Panc1 (cell line): ENCODE data around the gene SLCO4A1. TPM values are rescaled to one million over a fixed set of nuclear protein-coding genes. Genes with fewer than 3 reads are reported as not detected.
A peak's percentile ranks its signal among the peaks of the same experiment; 100 is the strongest.

ENCODE experiments used
- ATAC-seq: fragments of 200-7000 bp; cut with Tn5 transposase; 2 replicates; pipeline ENCODE4 v1.9.1; 2020; ENCODE audit warnings: mild to moderate bottlenecking, moderate library complexity
- BruUV-seq: library from RNA; stranded (reverse); fragments of 400-500 nt; replicated peaks from 2 replicates; lab custom pipeline; 2021; lab: Mats Ljungman, UMichigan
- CTCF ChIA-PET: fragments of 300-600 bp; sonication (Branson Sonifier 250); formaldehyde crosslinking; loops from one replicate; lab custom pipeline; 2022; ENCODE audit warnings: antibody characterized with exemption; lab: Charles Lee
- POLR2A ChIA-PET: fragments of 300-600 bp; sonication (Branson Sonifier 250); formaldehyde crosslinking; loops from one replicate; lab custom pipeline; 2022; ENCODE audit warnings: antibody characterized with exemption; lab: Charles Lee
- DNase-seq: peaks from one replicate; pipeline ENCODE4 v3.0.0-alpha.2; 2010; ENCODE audit warnings: low read depth, low spot score
- H3K27ac ChIP-seq: 2 replicates; pipeline ENCODE4 v1.5.1; 2011; ENCODE audit warnings: mild to moderate bottlenecking, low read length, inconsistent platforms
- H3K27me3 ChIP-seq: fragments of 200-500 bp; sonication (Bioruptor generic); 2 replicates; pipeline ENCODE4 v1.6.0; 2014; ENCODE audit warnings: low read length, inconsistent platforms; ENCODE audit not compliant: control insufficient read depth, insufficient read depth
- H3K36me3 ChIP-seq: fragments of 200-500 bp; sonication (Bioruptor generic); 2 replicates; pipeline ENCODE4 v1.5.1; 2014; ENCODE audit warnings: inconsistent platforms, mild to moderate bottlenecking, low read length, moderate library complexity; ENCODE audit not compliant: control insufficient read depth, insufficient read depth
- H3K4me1 ChIP-seq: 2 replicates; pipeline ENCODE4 v1.5.1; 2011; ENCODE audit warnings: inconsistent platforms, mild to moderate bottlenecking, low read length, moderate library complexity; ENCODE audit not compliant: control insufficient read depth, insufficient read depth
- H3K4me3 ChIP-seq, 2 experiments: 2 replicates each; pipeline ENCODE4 v1.5.1; 2011 to 2012; ENCODE audit warnings: low read depth in 2 of 2, low read length in 2 of 2, mild to moderate bottlenecking in 2 of 2, inconsistent platforms in 1 of 2, moderate library complexity in 1 of 2
- H3K9me3 ChIP-seq: fragments of 200-500 bp; sonication (Bioruptor generic); 2 replicates; pipeline ENCODE4 v1.5.1; 2014; ENCODE audit warnings: low read depth, mild to moderate bottlenecking, inconsistent platforms, low read length, moderate library complexity; ENCODE audit not compliant: control insufficient read depth, insufficient read depth
- POLR2AphosphoS5 ChIP-seq: IDR thresholded peaks from 2 replicates; pipeline ENCODE4 v1.6.1; 2012; ENCODE audit warnings: mild to moderate bottlenecking, low read depth, low read length, moderate library complexity
- SIN3A ChIP-seq: IDR thresholded peaks from 2 replicates; pipeline ENCODE4 v1.6.1; 2012; ENCODE audit warnings: low read depth, mild to moderate bottlenecking, low read length, moderate library complexity, borderline replicate concordance; ENCODE audit not compliant: insufficient read depth
- TCF7L2 ChIP-seq: IDR thresholded peaks from 2 replicates; pipeline ENCODE4 v1.6.1; 2011; ENCODE audit warnings: mild to moderate bottlenecking, low read depth, low read length, inconsistent platforms
- in situ Hi-C: cut with HindIII; loops from 2 replicates; pipeline ENCODE4 v1.10.0; 2016; ENCODE audit warnings: low sequenced_read_pairs, low pct_unique_long_range_greater_than_20kb
- intact Hi-C: fragments of 100-400 bp; cut with micrococcal nuclease; formaldehyde crosslinking; loops from one replicate; pipeline ENCODE4 v1.10.0; 2022; ENCODE audit not compliant: unreplicated experiment
- total RNA-seq: library from RNA; stranded (reverse); gene quantifications from one replicate; pipeline ENCODE4 v1.2.1, GENCODE V29; 2021; ENCODE audit not compliant: unreplicated experiment
- TF ChIP-seq, protein P1 (sequence below), 2 experiments: IDR thresholded peaks; 2 replicates each; pipeline ENCODE4 v1.6.1; 2011 to 2012; ENCODE audit warnings: low read depth in 2 of 2, control low read depth in 1 of 2, low read length in 1 of 2, mild to moderate bottlenecking in 1 of 2, moderate library complexity in 1 of 2; ENCODE audit not compliant: insufficient read depth in 1 of 2
- TF ChIP-seq, protein P2 (sequence below): fragments of 450-650 bp; IDR thresholded peaks from 2 replicates; pipeline ENCODE4 v1.5.1; 2017; ENCODE audit warnings: mild to moderate bottlenecking

SLCO4A1 gene
- total RNA-seq, 1 experiment from 2014 or later: 167 TPM

DNA sequence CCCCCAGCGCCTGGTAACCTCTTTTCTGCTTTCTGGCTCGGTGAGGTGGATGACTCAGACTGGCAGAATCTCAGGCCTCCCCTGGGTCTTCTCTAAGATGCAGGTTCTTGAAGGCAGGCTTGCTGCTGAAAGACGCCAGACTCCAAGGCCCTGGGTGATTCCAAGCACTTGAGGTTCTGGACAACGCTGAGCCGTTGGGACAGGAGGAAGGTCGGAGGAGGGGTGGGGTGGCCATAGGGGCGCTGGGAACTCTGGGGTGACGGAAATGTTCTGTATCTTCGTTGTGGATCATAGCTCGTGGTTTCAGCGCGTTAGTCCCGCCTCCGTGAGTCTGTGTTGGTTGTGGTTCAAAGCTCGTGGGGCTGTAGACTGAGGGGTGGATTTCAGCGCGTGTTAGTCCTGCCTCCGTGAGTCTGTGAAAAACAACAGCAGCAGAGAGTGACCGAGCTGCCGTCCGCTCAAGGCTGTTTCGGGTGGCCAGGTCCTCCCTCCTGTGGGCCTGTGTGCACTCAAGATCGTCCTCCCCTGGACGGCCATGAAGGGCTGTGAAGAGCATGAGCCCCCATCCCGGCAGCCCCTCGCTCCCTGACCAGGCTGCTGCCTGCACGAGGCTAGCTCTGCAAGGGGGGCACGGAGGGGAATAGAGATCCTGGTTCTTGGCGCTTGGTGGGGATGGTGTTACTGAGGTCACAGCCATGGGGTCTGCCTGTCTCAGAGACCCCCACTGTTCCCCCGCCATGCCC lies 74.1 kb downstream of the SLCO4A1 start:
- Histone ChIP-seq H3K27ac (peak overlapping the region; percentile 86), H3K36me3 (no peaks in the 10 kb centered on the region), H3K4me1 (peaks cover 64% of the 10 kb centered on the region), H3K9me3 (peaks cover 7% of the 10 kb centered on the region; the same call in 1 of the 2 replicates), H3K27me3 (no peaks in the 10 kb centered on the region), H3K4me3 (no peak overlapping the region)
- in situ Hi-C loops (no loop called here), intact Hi-C loops (no loop called here)
- DNase-seq (no peak), ATAC-seq (peak; percentile 25; the same call in 1 of the 2 replicates)
- BruUV-seq: no TSS peak
- TF ChIP-seq, protein P1, sequence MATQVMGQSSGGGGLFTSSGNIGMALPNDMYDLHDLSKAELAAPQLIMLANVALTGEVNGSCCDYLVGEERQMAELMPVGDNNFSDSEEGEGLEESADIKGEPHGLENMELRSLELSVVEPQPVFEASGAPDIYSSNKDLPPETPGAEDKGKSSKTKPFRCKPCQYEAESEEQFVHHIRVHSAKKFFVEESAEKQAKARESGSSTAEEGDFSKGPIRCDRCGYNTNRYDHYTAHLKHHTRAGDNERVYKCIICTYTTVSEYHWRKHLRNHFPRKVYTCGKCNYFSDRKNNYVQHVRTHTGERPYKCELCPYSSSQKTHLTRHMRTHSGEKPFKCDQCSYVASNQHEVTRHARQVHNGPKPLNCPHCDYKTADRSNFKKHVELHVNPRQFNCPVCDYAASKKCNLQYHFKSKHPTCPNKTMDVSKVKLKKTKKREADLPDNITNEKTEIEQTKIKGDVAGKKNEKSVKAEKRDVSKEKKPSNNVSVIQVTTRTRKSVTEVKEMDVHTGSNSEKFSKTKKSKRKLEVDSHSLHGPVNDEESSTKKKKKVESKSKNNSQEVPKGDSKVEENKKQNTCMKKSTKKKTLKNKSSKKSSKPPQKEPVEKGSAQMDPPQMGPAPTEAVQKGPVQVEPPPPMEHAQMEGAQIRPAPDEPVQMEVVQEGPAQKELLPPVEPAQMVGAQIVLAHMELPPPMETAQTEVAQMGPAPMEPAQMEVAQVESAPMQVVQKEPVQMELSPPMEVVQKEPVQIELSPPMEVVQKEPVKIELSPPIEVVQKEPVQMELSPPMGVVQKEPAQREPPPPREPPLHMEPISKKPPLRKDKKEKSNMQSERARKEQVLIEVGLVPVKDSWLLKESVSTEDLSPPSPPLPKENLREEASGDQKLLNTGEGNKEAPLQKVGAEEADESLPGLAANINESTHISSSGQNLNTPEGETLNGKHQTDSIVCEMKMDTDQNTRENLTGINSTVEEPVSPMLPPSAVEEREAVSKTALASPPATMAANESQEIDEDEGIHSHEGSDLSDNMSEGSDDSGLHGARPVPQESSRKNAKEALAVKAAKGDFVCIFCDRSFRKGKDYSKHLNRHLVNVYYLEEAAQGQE (IDR thresholded peaks at IDR 0.05; ENCODE audit: insufficient read depth in 1 of 2, low read depth in 2 of 2, low read length in 1 of 2): no peak
- TF ChIP-seq, protein P2, sequence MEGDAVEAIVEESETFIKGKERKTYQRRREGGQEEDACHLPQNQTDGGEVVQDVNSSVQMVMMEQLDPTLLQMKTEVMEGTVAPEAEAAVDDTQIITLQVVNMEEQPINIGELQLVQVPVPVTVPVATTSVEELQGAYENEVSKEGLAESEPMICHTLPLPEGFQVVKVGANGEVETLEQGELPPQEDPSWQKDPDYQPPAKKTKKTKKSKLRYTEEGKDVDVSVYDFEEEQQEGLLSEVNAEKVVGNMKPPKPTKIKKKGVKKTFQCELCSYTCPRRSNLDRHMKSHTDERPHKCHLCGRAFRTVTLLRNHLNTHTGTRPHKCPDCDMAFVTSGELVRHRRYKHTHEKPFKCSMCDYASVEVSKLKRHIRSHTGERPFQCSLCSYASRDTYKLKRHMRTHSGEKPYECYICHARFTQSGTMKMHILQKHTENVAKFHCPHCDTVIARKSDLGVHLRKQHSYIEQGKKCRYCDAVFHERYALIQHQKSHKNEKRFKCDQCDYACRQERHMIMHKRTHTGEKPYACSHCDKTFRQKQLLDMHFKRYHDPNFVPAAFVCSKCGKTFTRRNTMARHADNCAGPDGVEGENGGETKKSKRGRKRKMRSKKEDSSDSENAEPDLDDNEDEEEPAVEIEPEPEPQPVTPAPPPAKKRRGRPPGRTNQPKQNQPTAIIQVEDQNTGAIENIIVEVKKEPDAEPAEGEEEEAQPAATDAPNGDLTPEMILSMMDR: no peak
- no peak for TF ChIP-seq SIN3A
- no peak for TF ChIP-seq POLR2AphosphoS5
- TF ChIP-seq TCF7L2: no peak
- ChIA-PET POLR2A (no interaction called here), CTCF (no interaction called here)

DNA sequence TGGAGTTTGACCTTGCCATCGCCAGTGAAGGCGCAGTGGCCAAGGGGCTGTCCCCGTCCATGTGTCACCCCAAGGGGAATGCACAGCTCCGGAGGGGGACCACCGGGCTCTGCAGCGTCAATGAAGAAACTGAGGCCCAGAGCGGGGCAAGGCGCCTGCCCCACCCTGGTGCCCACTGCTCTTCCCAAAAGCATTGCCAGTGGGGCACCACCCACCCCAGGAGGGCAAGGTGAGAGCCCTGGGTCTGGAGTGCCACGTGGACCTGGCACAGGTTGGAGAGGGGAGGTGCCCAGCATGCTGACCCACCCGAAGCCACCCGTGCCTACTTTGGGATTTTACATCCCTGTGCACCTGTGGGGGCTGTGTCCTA lies 74.6 kb downstream of the SLCO4A1 start:
- in situ Hi-C loops (no loop called here), intact Hi-C loops (no loop called here)
- no peaks in the 10 kb centered on the region for H3K27me3 ChIP-seq
- ChIA-PET CTCF (no interaction called here), POLR2A (no interaction called here)
- peaks cover 60% of the 10 kb centered on the region for H3K4me1 ChIP-seq
- H3K9me3 ChIP-seq: peaks cover 7% of the 10 kb centered on the region; the same call in 1 of the 2 replicates
- H3K27ac ChIP-seq: peak overlapping the region; percentile 29; the same call in 1 of the 2 replicates
- DNase-seq (no peak), ATAC-seq (no peak)
- TF ChIP-seq SIN3A (no peak), TCF7L2 (no peak), POLR2AphosphoS5 (no peak)
- TF ChIP-seq, protein P2: no peak
- TF ChIP-seq, protein P1 (IDR thresholded peaks at IDR 0.05; ENCODE audit: insufficient read depth in 1 of 2, low read depth in 2 of 2, low read length in 1 of 2): no peak
- H3K36me3 ChIP-seq: no peaks in the 10 kb centered on the region
- BruUV-seq: no TSS peak
- no peak overlapping the region for H3K4me3 ChIP-seq
